Measurements from ENCODE around the gene CNNM2. TPM values are rescaled to one million over a fixed set of nuclear protein-coding genes. Genes with fewer than 3 reads are reported as not detected.

The CNNM2 gene
- total RNA-seq, 6 donors from 2014 or later, result 6.4 to 33.5 (median 11.7) TPM

GRCh38 chr10:102872163-102872562 lies 45.9 kb upstream of the CNNM2 start:
- no peak for DNase-seq
- 90% methylated on average over 4 of the region's 4 CpGs for WGBS, 2 donors
- H3K4me1 ChIP-seq, result peaks cover 4 to 15% (median 11%) of the 10 kb centered on the region in 4 donors
- no peaks in the 10 kb centered on the region for H3K27me3 ChIP-seq
- H3K9me3 ChIP-seq, result no peaks in the 10 kb centered on the region
- no peak overlapping the region for H3K27ac ChIP-seq
- ATAC-seq (ENCODE audit: low FRiP score in 2 of 2), result no peak
- H3K36me3 ChIP-seq, result no peaks in the 10 kb centered on the region
- H3K4me3 ChIP-seq, result no peak overlapping the region
- TF ChIP-seq POLR2AphosphoS5 (IDR thresholded peaks at IDR 0.05), result no peak
- no peak for TF ChIP-seq CTCF (IDR thresholded peaks at IDR 0.05)
- no peak for TF ChIP-seq EP300 (IDR thresholded peaks at IDR 0.05)
- TF ChIP-seq POLR2A (IDR thresholded peaks at IDR 0.05), result no peak

GRCh38 chr10:102876747-102877153 lies 41.3 kb upstream of the CNNM2 start:
- ATAC-seq (ENCODE audit: low FRiP score in 2 of 2), result no peak
- DNase-seq, result no peak
- WGBS, 2 donors, result 87 to 93% methylated on average over 2 of the region's 2 CpGs
- Histone ChIP-seq H3K4me3 (no peak overlapping the region), H3K4me1 (no peaks in the 10 kb centered on the region), H3K36me3 (peaks cover 0 to 3% (median 0%) of the 10 kb centered on the region in 4 donors), H3K27me3 (no peaks in the 10 kb centered on the region), H3K27ac (no peak overlapping the region), H3K9me3 (no peaks in the 10 kb centered on the region)
- no peak for TF ChIP-seq EP300 (IDR thresholded peaks at IDR 0.05)
- no peak for TF ChIP-seq POLR2A (IDR thresholded peaks at IDR 0.05)
- no peak for TF ChIP-seq POLR2AphosphoS5 (IDR thresholded peaks at IDR 0.05)
- no peak for TF ChIP-seq CTCF (IDR thresholded peaks at IDR 0.05)

DNA sequence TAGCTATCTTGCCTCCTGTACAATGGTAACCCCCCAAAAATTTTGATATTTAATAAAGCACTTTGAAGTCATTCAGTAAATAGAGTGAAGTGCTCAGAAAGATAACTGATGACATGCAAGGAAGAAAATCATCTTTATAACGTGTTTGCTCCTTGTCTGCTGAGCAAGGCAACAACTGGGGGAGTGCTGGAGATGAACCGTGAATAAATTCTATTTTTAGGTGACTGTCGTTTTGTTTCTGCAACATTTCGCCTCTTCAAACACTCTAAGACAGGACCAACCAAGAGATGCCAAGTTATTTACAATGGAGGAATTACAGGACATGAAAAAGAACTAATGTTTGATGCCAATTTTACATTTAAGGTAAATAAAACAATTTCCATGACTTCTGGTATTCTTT lies 39.5 kb upstream of the CNNM2 start:
- TF ChIP-seq POLR2AphosphoS5 (IDR thresholded peaks at IDR 0.05), result no peak
- no peak for TF ChIP-seq POLR2A (IDR thresholded peaks at IDR 0.05)
- TF ChIP-seq EP300 (IDR thresholded peaks at IDR 0.05), result no peak
- TF ChIP-seq CTCF (IDR thresholded peaks at IDR 0.05), result no peak
- no peaks in the 10 kb centered on the region for H3K9me3 ChIP-seq
- DNase-seq, result no peak
- 78 to 79% methylated on average over 4 of the region's 4 CpGs for WGBS, 2 donors
- peaks cover 0 to 3% (median 0%) of the 10 kb centered on the region in 4 donors for H3K36me3 ChIP-seq
- no peaks in the 10 kb centered on the region for H3K4me1 ChIP-seq
- no peak overlapping the region for H3K27ac ChIP-seq
- no peaks in the 10 kb centered on the region for H3K27me3 ChIP-seq
- no peak for ATAC-seq (ENCODE audit: low FRiP score in 2 of 2)
- H3K4me3 ChIP-seq, result no peak overlapping the region

GRCh38 chr10:102880256-102880655 lies 37.8 kb upstream of the CNNM2 start:
- 88 to 89% methylated on average over 2 of the region's 2 CpGs for WGBS, 2 donors
- H3K27me3 ChIP-seq, result no peaks in the 10 kb centered on the region
- no peak overlapping the region for H3K4me3 ChIP-seq
- H3K36me3 ChIP-seq, result peaks cover 0 to 3% (median 0%) of the 10 kb centered on the region in 4 donors
- TF ChIP-seq CTCF (IDR thresholded peaks at IDR 0.05) (no peak), EP300 (IDR thresholded peaks at IDR 0.05) (no peak), POLR2A (IDR thresholded peaks at IDR 0.05) (no peak), POLR2AphosphoS5 (IDR thresholded peaks at IDR 0.05) (no peak)
- H3K4me1 ChIP-seq, result no peaks in the 10 kb centered on the region
- no peaks in the 10 kb centered on the region for H3K9me3 ChIP-seq
- no peak for ATAC-seq (ENCODE audit: low FRiP score in 2 of 2)
- no peak overlapping the region for H3K27ac ChIP-seq
- DNase-seq, result no peak

- no peak overlapping the region for H3K27ac ChIP-seq
- no peaks in the 10 kb centered on the region for H3K9me3 ChIP-seq
- H3K4me1 ChIP-seq, result no peaks in the 10 kb centered on the region
- no peak overlapping the region for H3K4me3 ChIP-seq
- no peaks in the 10 kb centered on the region for H3K36me3 ChIP-seq
- DNase-seq (no peak), ATAC-seq (ENCODE audit: low FRiP score in 2 of 2) (no peak)
- TF ChIP-seq CTCF (IDR thresholded peaks at IDR 0.05), result no peak
- TF ChIP-seq EP300 (IDR thresholded peaks at IDR 0.05), result no peak
- TF ChIP-seq POLR2A (IDR thresholded peaks at IDR 0.05), result no peak
- TF ChIP-seq POLR2AphosphoS5 (IDR thresholded peaks at IDR 0.05), result no peak
- H3K27me3 ChIP-seq, result no peaks in the 10 kb centered on the region
- 92 to 97% methylated on average over 1 of the region's 1 CpG for WGBS, 2 donors
Measured at GRCh38 chr10:102888048-102888447, 30.0 kb upstream of the CNNM2 start.
